Activated CD4-positive, alpha-beta T cell treated with anti-CD3 and anti-CD28 coated beads, Interleukin-2, amount 10 ng/mL, durations not matched to agents 24 days and 14 days (primary cell): ENCODE data around the gene PCP4. TPM values are rescaled to one million over a fixed set of nuclear protein-coding genes. Genes with fewer than 3 reads are reported as not detected.

ENCODE experiments used
- DNase-seq: peaks from one replicate; pipeline ENCODE4 v3.0.0; 2022
- H3K27ac Mint-ChIP-seq: one replicate; pipeline ENCODE4 v1.8.0; 2022; ENCODE audit warnings: mild to moderate bottlenecking, mixed read lengths
- H3K27me3 Mint-ChIP-seq: one replicate; pipeline ENCODE4 v1.8.0; 2022; ENCODE audit warnings: mixed read lengths
- H3K36me3 Mint-ChIP-seq: one replicate; pipeline ENCODE4 v1.8.0; 2022; ENCODE audit warnings: low read depth, mild to moderate bottlenecking, mixed read lengths
- H3K4me1 Mint-ChIP-seq: one replicate; pipeline ENCODE4 v1.8.0; 2021; ENCODE audit warnings: mixed read lengths
- H3K4me3 Mint-ChIP-seq: one replicate; pipeline ENCODE4 v1.8.0; 2022; ENCODE audit warnings: mild to moderate bottlenecking, moderate library complexity, mixed read lengths
- H3K9me3 Mint-ChIP-seq: one replicate; pipeline ENCODE4 v1.8.0; 2021; ENCODE audit warnings: mixed read lengths
- intact Hi-C: fragments of 100-400 bp; cut with micrococcal nuclease; formaldehyde crosslinking; loops from one replicate; pipeline ENCODE4 v1.15.1; 2023
- total RNA-seq: library from RNA; stranded (reverse); gene quantifications from 2 replicates; pipeline ENCODE4 v1.2.3, GENCODE V29; 2022

Gene PCP4
- total RNA-seq, 1 donor from 2014 or later: not detected

GRCh38 chr21:39955326-39955725 is 88.1 kb downstream of the PCP4 start:
- Mint-ChIP-seq H3K4me3 (no peak overlapping the region), H3K9me3 (peaks cover 14% of the 10 kb centered on the region), H3K36me3 (no peaks in the 10 kb centered on the region), H3K27ac (no peak overlapping the region), H3K27me3 (no peaks in the 10 kb centered on the region), H3K4me1 (no peaks in the 10 kb centered on the region)
- intact Hi-C loops: no loop called here
- no peak for DNase-seq

GRCh38 chr21:39956586-39956985 is 89.3 kb downstream of the PCP4 start:
- Mint-ChIP-seq H3K27me3 (no peaks in the 10 kb centered on the region), H3K4me3 (no peak overlapping the region), H3K27ac (no peak overlapping the region), H3K9me3 (peaks cover 11% of the 10 kb centered on the region), H3K36me3 (no peaks in the 10 kb centered on the region), H3K4me1 (no peaks in the 10 kb centered on the region)
- intact Hi-C loops: no loop called here
- DNase-seq: no peak

GRCh38 chr21:39958731-39959130 is 91.5 kb downstream of the PCP4 start:
- H3K4me1 Mint-ChIP-seq: no peaks in the 10 kb centered on the region
- H3K9me3 Mint-ChIP-seq: peaks cover 22% of the 10 kb centered on the region
- intact Hi-C loops: no loop called here
- no peak overlapping the region for H3K4me3 Mint-ChIP-seq
- DNase-seq: no peak
- no peaks in the 10 kb centered on the region for H3K36me3 Mint-ChIP-seq
- H3K27me3 Mint-ChIP-seq: no peaks in the 10 kb centered on the region
- no peak overlapping the region for H3K27ac Mint-ChIP-seq

GRCh38 chr21:39961251-39961650 is 94.0 kb downstream of the PCP4 start:
- intact Hi-C loops: no loop called here
- H3K36me3 Mint-ChIP-seq: no peaks in the 10 kb centered on the region
- no peaks in the 10 kb centered on the region for H3K4me1 Mint-ChIP-seq
- no peak overlapping the region for H3K27ac Mint-ChIP-seq
- H3K27me3 Mint-ChIP-seq: no peaks in the 10 kb centered on the region
- H3K9me3 Mint-ChIP-seq: peaks cover 24% of the 10 kb centered on the region
- DNase-seq: no peak
- H3K4me3 Mint-ChIP-seq: no peak overlapping the region

GRCh38 chr21:39965026-39965425 is 97.8 kb downstream of the PCP4 start:
- H3K27me3 Mint-ChIP-seq: no peaks in the 10 kb centered on the region
- DNase-seq: no peak
- intact Hi-C loops: no loop called here
- no peaks in the 10 kb centered on the region for H3K36me3 Mint-ChIP-seq
- peaks cover 20% of the 10 kb centered on the region for H3K9me3 Mint-ChIP-seq
- H3K27ac Mint-ChIP-seq: no peak overlapping the region
- no peak overlapping the region for H3K4me3 Mint-ChIP-seq
- no peaks in the 10 kb centered on the region for H3K4me1 Mint-ChIP-seq

- intact Hi-C loops: no loop called here
- no peaks in the 10 kb centered on the region for H3K27me3 Mint-ChIP-seq
- peaks cover 16% of the 10 kb centered on the region for H3K9me3 Mint-ChIP-seq
- no peak overlapping the region for H3K4me3 Mint-ChIP-seq
- DNase-seq: no peak
- H3K36me3 Mint-ChIP-seq: no peaks in the 10 kb centered on the region
- H3K27ac Mint-ChIP-seq: no peak overlapping the region
- no peaks in the 10 kb centered on the region for H3K4me1 Mint-ChIP-seq
Observed at GRCh38 chr21:39966786-39967185, 99.5 kb downstream of the PCP4 start.

- no peaks in the 10 kb centered on the region for H3K36me3 Mint-ChIP-seq
- H3K27me3 Mint-ChIP-seq: no peaks in the 10 kb centered on the region
- no peak overlapping the region for H3K27ac Mint-ChIP-seq
- peaks cover 9% of the 10 kb centered on the region for H3K9me3 Mint-ChIP-seq
- no peak overlapping the region for H3K4me3 Mint-ChIP-seq
- no peak for DNase-seq
- H3K4me1 Mint-ChIP-seq: no peaks in the 10 kb centered on the region
- intact Hi-C loops: no loop called here
Observed at GRCh38 chr21:39968010-39968409, 100.8 kb downstream of the PCP4 start.

GRCh38 chr21:39969691-39970364 is 102.6 kb downstream of the PCP4 start:
- Mint-ChIP-seq H3K36me3 (no peaks in the 10 kb centered on the region), H3K4me1 (no peaks in the 10 kb centered on the region), H3K27ac (no peak overlapping the region), H3K4me3 (no peak overlapping the region), H3K27me3 (no peaks in the 10 kb centered on the region), H3K9me3 (peaks cover 3% of the 10 kb centered on the region)
- no peak for DNase-seq
- intact Hi-C loops: no loop called here

GRCh38 chr21:39971956-39972355 is 104.7 kb downstream of the PCP4 start:
- Mint-ChIP-seq H3K4me3 (no peak overlapping the region), H3K36me3 (no peaks in the 10 kb centered on the region), H3K27me3 (no peaks in the 10 kb centered on the region), H3K9me3 (peaks cover 10% of the 10 kb centered on the region), H3K4me1 (no peaks in the 10 kb centered on the region), H3K27ac (no peak overlapping the region)
- no peak for DNase-seq
- intact Hi-C loops: no loop called here

- DNase-seq: no peak
- intact Hi-C loops: no loop called here
- H3K4me1 Mint-ChIP-seq: no peaks in the 10 kb centered on the region
- H3K27me3 Mint-ChIP-seq: no peaks in the 10 kb centered on the region
- no peak overlapping the region for H3K4me3 Mint-ChIP-seq
- no peaks in the 10 kb centered on the region for H3K36me3 Mint-ChIP-seq
- peaks cover 8% of the 10 kb centered on the region for H3K9me3 Mint-ChIP-seq
- H3K27ac Mint-ChIP-seq: no peak overlapping the region
Observed at GRCh38 chr21:39972471-39972870, 105.2 kb downstream of the PCP4 start.

- intact Hi-C loops: no loop called here
- H3K4me3 Mint-ChIP-seq: no peak overlapping the region
- no peaks in the 10 kb centered on the region for H3K27me3 Mint-ChIP-seq
Observed at GRCh38 chr21:39972976-39973770, 105.9 kb downstream of the PCP4 start.

GRCh38 chr21:39976800-39977199 is 109.6 kb downstream of the PCP4 start:
- H3K4me1 Mint-ChIP-seq: no peaks in the 10 kb centered on the region
- no peak overlapping the region for H3K27ac Mint-ChIP-seq
- H3K27me3 Mint-ChIP-seq: no peaks in the 10 kb centered on the region
- H3K9me3 Mint-ChIP-seq: peaks cover 8% of the 10 kb centered on the region
- no peak for DNase-seq
- H3K36me3 Mint-ChIP-seq: no peaks in the 10 kb centered on the region
- intact Hi-C loops: no loop called here
- no peak overlapping the region for H3K4me3 Mint-ChIP-seq

More at GRCh38 chr21:39972976-39973770, 105.9 kb downstream of the PCP4 start:
- peaks cover 8% of the 10 kb centered on the region for H3K9me3 Mint-ChIP-seq
- H3K4me1 Mint-ChIP-seq: no peaks in the 10 kb centered on the region
- no peak overlapping the region for H3K27ac Mint-ChIP-seq
- no peak for DNase-seq
- H3K36me3 Mint-ChIP-seq: no peaks in the 10 kb centered on the region
